ENCODE measurements around the gene OR2W1.
A peak's percentile ranks its signal among the peaks of the same experiment; 100 is the strongest.

The OR2W1 gene

GRCh38 chr6:29019629-29020028, 25.3 kb downstream of the OR2W1 start:
- CTCF ChIA-PET = interaction anchor here (1.2 kb wide), 1 partner anchor 182 kb away, joined by 4 read pairs; no protein-coding TSS in a partner anchor
- TF ChIP-seq CTCF (conservative IDR thresholded peaks at IDR 0.05; ENCODE audit: low read depth) = no peak
- no peak overlapping the region for H3K27ac ChIP-seq
- POLR2A ChIA-PET (ENCODE audit: low non-redundant PET) = no interaction called here
- no peak for DNase-seq (ENCODE audit: low spot score)

GRCh38 chr6:29017428-29017802, 27.6 kb downstream of the OR2W1 start:
- CTCF ChIA-PET = no interaction called here
- H3K27ac ChIP-seq = no peak overlapping the region
- no peak; the same call in 1 of the 2 replicates for TF ChIP-seq CTCF (conservative IDR thresholded peaks at IDR 0.05; ENCODE audit: low read depth)
- POLR2A ChIA-PET (ENCODE audit: low non-redundant PET) = no interaction called here
- no peak for DNase-seq (ENCODE audit: low spot score)

GRCh38 chr6:29016559-29017427, 28.2 kb downstream of the OR2W1 start:
- TF ChIP-seq CTCF (conservative IDR thresholded peaks at IDR 0.05; ENCODE audit: low read depth) = peak; percentile 80
- peak; percentile 58 for DNase-seq (ENCODE audit: low spot score)
- CTCF ChIA-PET = interaction anchor here (0.7 to 2.2 kb wide), 4 partner anchors 9 to 194 kb away, joined by 3 to 5 read pairs (median 4); no protein-coding TSS in a partner anchor
- peak overlapping the region; percentile 63 for H3K27ac ChIP-seq
- POLR2A ChIA-PET (ENCODE audit: low non-redundant PET) = interaction anchor here (1.2 kb wide), 1 partner anchor 94 kb away, joined by 3 read pairs; no protein-coding TSS in a partner anchor

GRCh38 chr6:29014729-29015608, 30.0 kb downstream of the OR2W1 start:
- ChIA-PET POLR2A (ENCODE audit: low non-redundant PET) (no interaction called here), CTCF (interaction anchor here (0.6 to 2.4 kb wide), 6 partner anchors 25 to 480 kb away, joined by 3 to 5 read pairs (median 4); no protein-coding TSS in a partner anchor)
- DNase-seq (ENCODE audit: low spot score) = peak; percentile 20
- peak overlapping the region; percentile 72 for H3K27ac ChIP-seq
- peak; percentile 25 for TF ChIP-seq CTCF (conservative IDR thresholded peaks at IDR 0.05; ENCODE audit: low read depth)

GRCh38 chr6:29011276-29011734, 33.7 kb downstream of the OR2W1 start:
- CTCF ChIA-PET = interaction anchor here (0.6 kb wide), 1 partner anchor 1855 kb away, joined by 4 read pairs; no protein-coding TSS in a partner anchor
- no peak for TF ChIP-seq CTCF (conservative IDR thresholded peaks at IDR 0.05; ENCODE audit: low read depth)
- POLR2A ChIA-PET (ENCODE audit: low non-redundant PET) = no interaction called here
- DNase-seq (ENCODE audit: low spot score) = peak; percentile 49
- H3K27ac ChIP-seq = no peak overlapping the region

GRCh38 chr6:29009358-29009757, 35.6 kb downstream of the OR2W1 start:
- POLR2A ChIA-PET (ENCODE audit: low non-redundant PET) = no interaction called here

More at GRCh38 chr6:29009358-29009757, 35.6 kb downstream of the OR2W1 start:
- H3K27ac ChIP-seq = no peak overlapping the region
- CTCF ChIA-PET = no interaction called here
- TF ChIP-seq CTCF (conservative IDR thresholded peaks at IDR 0.05; ENCODE audit: low read depth) = no peak
- DNase-seq (ENCODE audit: low spot score) = no peak

Data from RWPE1 (cell line).